ENCODE results near the gene GZMM.

Gene GZMM

GRCh38 chr19:593055-593454, 49.2 kb downstream of the GZMM start:
- TF ChIP-seq GATA3 (IDR thresholded peaks at IDR 0.05; ENCODE audit: low read depth, low read length), result no peak
- TF ChIP-seq GATA2 (IDR thresholded peaks at IDR 0.05; ENCODE audit: low read depth, low read length), result no peak

GRCh38 chr19:593505-593904, 49.7 kb downstream of the GZMM start:
- no peak for TF ChIP-seq GATA3 (IDR thresholded peaks at IDR 0.05; ENCODE audit: low read depth, low read length)
- TF ChIP-seq GATA2 (IDR thresholded peaks at IDR 0.05; ENCODE audit: low read depth, low read length), result no peak

- TF ChIP-seq GATA3 (IDR thresholded peaks at IDR 0.05; ENCODE audit: low read depth, low read length) (no peak), GATA2 (IDR thresholded peaks at IDR 0.05; ENCODE audit: low read depth, low read length) (no peak)
Observed at GRCh38 chr19:594265-594870, 50.5 kb downstream of the GZMM start.

GRCh38 chr19:595326-596262, 51.7 kb downstream of the GZMM start:
- TF ChIP-seq GATA2 (IDR thresholded peaks at IDR 0.05; ENCODE audit: low read depth, low read length) (no peak), GATA3 (IDR thresholded peaks at IDR 0.05; ENCODE audit: low read depth, low read length) (no peak)

- TF ChIP-seq GATA2 (IDR thresholded peaks at IDR 0.05; ENCODE audit: low read depth, low read length) (no peak), GATA3 (IDR thresholded peaks at IDR 0.05; ENCODE audit: low read depth, low read length) (no peak)
Observed at GRCh38 chr19:596263-596655, 52.4 kb downstream of the GZMM start.

- TF ChIP-seq GATA3 (IDR thresholded peaks at IDR 0.05; ENCODE audit: low read depth, low read length) (no peak), GATA2 (IDR thresholded peaks at IDR 0.05; ENCODE audit: low read depth, low read length) (no peak)
Observed at GRCh38 chr19:597406-598315, 53.8 kb downstream of the GZMM start.
